ENCODE results near the gene DNAAF8.
"Not testable (repeated sequence)": the region's sequence is repeated elsewhere in the genome, so short reads cannot be mapped to it uniquely, and the experiment has no call there.

Gene DNAAF8

GRCh38 chr16:4784444-4784987 is 50.2 kb downstream of the DNAAF8 start:
- not testable (repeated sequence) for H3K27me3 Mint-ChIP-seq (ENCODE audit: low read depth); H3K4me3 Mint-ChIP-seq; H3K4me1 Mint-ChIP-seq (ENCODE audit: low read depth); H3K9me3 Mint-ChIP-seq; DNase-seq (ENCODE audit: low spot score); H3K36me3 Mint-ChIP-seq (ENCODE audit: low read depth)
- H3K27ac Mint-ChIP-seq: peak overlapping the region; percentile 41

GRCh38 chr16:4785758-4786433 is 51.6 kb downstream of the DNAAF8 start:
- H3K27me3 Mint-ChIP-seq (ENCODE audit: low read depth): no peaks in the 10 kb centered on the region
- no peaks in the 10 kb centered on the region for H3K36me3 Mint-ChIP-seq (ENCODE audit: low read depth)
- no peak for DNase-seq (ENCODE audit: low spot score)
- H3K27ac Mint-ChIP-seq: no peak overlapping the region
- peaks cover 3% of the 10 kb centered on the region for H3K4me1 Mint-ChIP-seq (ENCODE audit: low read depth)
- H3K4me3 Mint-ChIP-seq: no peak overlapping the region
- H3K9me3 Mint-ChIP-seq: no peaks in the 10 kb centered on the region

GRCh38 chr16:4787068-4787467 is 52.7 kb downstream of the DNAAF8 start:
- no peak overlapping the region for H3K4me3 Mint-ChIP-seq
- no peaks in the 10 kb centered on the region for H3K36me3 Mint-ChIP-seq (ENCODE audit: low read depth)
- DNase-seq (ENCODE audit: low spot score): no peak
- no peaks in the 10 kb centered on the region for H3K27me3 Mint-ChIP-seq (ENCODE audit: low read depth)
- no peak overlapping the region for H3K27ac Mint-ChIP-seq
- H3K9me3 Mint-ChIP-seq: no peaks in the 10 kb centered on the region
- H3K4me1 Mint-ChIP-seq (ENCODE audit: low read depth): peaks cover 4% of the 10 kb centered on the region

- no peak for DNase-seq (ENCODE audit: low spot score)
- H3K27me3 Mint-ChIP-seq (ENCODE audit: low read depth): no peaks in the 10 kb centered on the region
- peaks cover 4% of the 10 kb centered on the region for H3K4me1 Mint-ChIP-seq (ENCODE audit: low read depth)
- H3K9me3 Mint-ChIP-seq: no peaks in the 10 kb centered on the region
- no peak within 1 kb of the TSS for H3K27ac Mint-ChIP-seq
- no peaks in the 10 kb centered on the region for H3K36me3 Mint-ChIP-seq (ENCODE audit: low read depth)
- H3K4me3 Mint-ChIP-seq: no peak within 1 kb of the TSS
These were observed 53.5 kb downstream of the DNAAF8 start, which contains the start of gene SEPTIN12 for GRCh38 chr16:4787627-4788482. TSS of gene SEPTIN12 (minus strand) at chr16:4788345. CDS start at chr16:4787645, 700 bp downstream.

- H3K9me3 Mint-ChIP-seq: no peaks in the 10 kb centered on the region
- no peaks in the 10 kb centered on the region for H3K27me3 Mint-ChIP-seq (ENCODE audit: low read depth)
- peaks cover 4% of the 10 kb centered on the region for H3K4me1 Mint-ChIP-seq (ENCODE audit: low read depth)
- no peak overlapping the region for H3K4me3 Mint-ChIP-seq
- no peaks in the 10 kb centered on the region for H3K36me3 Mint-ChIP-seq (ENCODE audit: low read depth)
- H3K27ac Mint-ChIP-seq: no peak overlapping the region
- no peak for DNase-seq (ENCODE audit: low spot score)
These were observed 54.2 kb downstream of the DNAAF8 start for GRCh38 chr16:4788489-4788889.

- DNase-seq (ENCODE audit: low spot score): no peak
- no peaks in the 10 kb centered on the region for H3K9me3 Mint-ChIP-seq
- H3K4me3 Mint-ChIP-seq: no peak overlapping the region
- H3K36me3 Mint-ChIP-seq (ENCODE audit: low read depth): no peaks in the 10 kb centered on the region
- no peaks in the 10 kb centered on the region for H3K27me3 Mint-ChIP-seq (ENCODE audit: low read depth)
- H3K4me1 Mint-ChIP-seq (ENCODE audit: low read depth): peaks cover 4% of the 10 kb centered on the region
- H3K27ac Mint-ChIP-seq: no peak overlapping the region
These were observed 54.6 kb downstream of the DNAAF8 start for GRCh38 chr16:4788910-4789309.

- Mint-ChIP-seq H3K27me3 (ENCODE audit: low read depth) (no peaks in the 10 kb centered on the region), H3K4me1 (ENCODE audit: low read depth) (peaks cover 4% of the 10 kb centered on the region), H3K27ac (no peak overlapping the region), H3K9me3 (no peaks in the 10 kb centered on the region), H3K4me3 (no peak overlapping the region), H3K36me3 (ENCODE audit: low read depth) (no peaks in the 10 kb centered on the region)
- no peak for DNase-seq (ENCODE audit: low spot score)
These were observed 55.9 kb downstream of the DNAAF8 start for GRCh38 chr16:4790261-4790660.

GRCh38 chr16:4790871-4791270 is 56.5 kb downstream of the DNAAF8 start:
- no peaks in the 10 kb centered on the region for H3K36me3 Mint-ChIP-seq (ENCODE audit: low read depth)
- no peak for DNase-seq (ENCODE audit: low spot score)

GRCh38 chr16:4792951-4793513 is 58.7 kb downstream of the DNAAF8 start:
- Mint-ChIP-seq H3K27ac (no peak overlapping the region), H3K9me3 (no peaks in the 10 kb centered on the region), H3K4me1 (ENCODE audit: low read depth) (peaks cover 4% of the 10 kb centered on the region), H3K36me3 (ENCODE audit: low read depth) (no peaks in the 10 kb centered on the region), H3K27me3 (ENCODE audit: low read depth) (no peaks in the 10 kb centered on the region), H3K4me3 (no peak overlapping the region)
- no peak for DNase-seq (ENCODE audit: low spot score)

More at GRCh38 chr16:4790871-4791270, 56.5 kb downstream of the DNAAF8 start:
- no peak overlapping the region for H3K4me3 Mint-ChIP-seq
- H3K27me3 Mint-ChIP-seq (ENCODE audit: low read depth): no peaks in the 10 kb centered on the region
- peaks cover 4% of the 10 kb centered on the region for H3K4me1 Mint-ChIP-seq (ENCODE audit: low read depth)
- no peaks in the 10 kb centered on the region for H3K9me3 Mint-ChIP-seq
- H3K27ac Mint-ChIP-seq: no peak overlapping the region

- Mint-ChIP-seq H3K27ac (no peak within 1 kb of the TSS), H3K27me3 (ENCODE audit: low read depth) (no peaks in the 10 kb centered on the region), H3K9me3 (no peaks in the 10 kb centered on the region), H3K4me3 (no peak within 1 kb of the TSS), H3K36me3 (ENCODE audit: low read depth) (no peaks in the 10 kb centered on the region), H3K4me1 (ENCODE audit: low read depth) (peaks cover 4% of the 10 kb centered on the region)
- DNase-seq (ENCODE audit: low spot score): no peak
These were observed 61.0 kb downstream of the DNAAF8 start, which contains the start of gene SMIM22 for GRCh38 chr16:4795181-4795827. TSS of gene SMIM22 (plus strand) at chr16:4795369. CDS start at chr16:4795735, 366 bp downstream.

- Mint-ChIP-seq H3K27ac (no peak overlapping the region), H3K36me3 (ENCODE audit: low read depth) (no peaks in the 10 kb centered on the region), H3K9me3 (no peaks in the 10 kb centered on the region), H3K4me3 (no peak overlapping the region), H3K27me3 (ENCODE audit: low read depth) (no peaks in the 10 kb centered on the region), H3K4me1 (ENCODE audit: low read depth) (peaks cover 3% of the 10 kb centered on the region)
- no peak for DNase-seq (ENCODE audit: low spot score)
These were observed 61.7 kb downstream of the DNAAF8 start for GRCh38 chr16:4795828-4796572.

GRCh38 chr16:4796982-4797804 is 62.9 kb downstream of the DNAAF8 start:
- Mint-ChIP-seq H3K27ac (no peak overlapping the region), H3K36me3 (ENCODE audit: low read depth) (no peaks in the 10 kb centered on the region), H3K4me1 (ENCODE audit: low read depth) (peaks cover 4% of the 10 kb centered on the region), H3K9me3 (no peaks in the 10 kb centered on the region), H3K4me3 (no peak overlapping the region), H3K27me3 (ENCODE audit: low read depth) (no peaks in the 10 kb centered on the region)
- no peak for DNase-seq (ENCODE audit: low spot score)

All from T-helper 2 cell treated with Interferon-gamma antibody and Interleukin-4, amounts not matched to agents 5 μg/mL and 100 μg/mL, for 36 hours (primary cell).